Inferior parietal cortex (tissue), 1 donor: ENCODE data around the gene ZNF214.

Experiments
- DNase-seq: peaks from one replicate; pipeline ENCODE4 v3.0.0-alpha.2; 2016; ENCODE audit errors: extremely low spot score

ZNF214 gene

GRCh38 chr11:7020183-7020917 is at the start of gene ZNF214, which contains the start of gene NLRP14:
ZNF214 (minus strand) TSS chr11:7020346; CDS start chr11:7002835, 17,511 bp downstream.
NLRP14 (plus strand) TSS chr11:7020479; CDS start chr11:7038587, 18,108 bp downstream.
- DNase-seq = peak; percentile 84

GRCh38 chr11:7062534-7062933 is 42.4 kb upstream of the ZNF214 start:
- DNase-seq = no peak

GRCh38 chr11:7060868-7061267 is 40.7 kb upstream of the ZNF214 start:
- DNase-seq = no peak

- DNase-seq = no peak
Observed at GRCh38 chr11:7057641-7058040, 37.5 kb upstream of the ZNF214 start.

- DNase-seq = no peak
Observed at GRCh38 chr11:7056828-7057513, 36.8 kb upstream of the ZNF214 start.

GRCh38 chr11:7050191-7050590 is 30.0 kb upstream of the ZNF214 start:
- DNase-seq = no peak

- DNase-seq = no peak
Observed at GRCh38 chr11:7046474-7047175, 26.5 kb upstream of the ZNF214 start.

GRCh38 chr11:7034019-7034418 is 13.9 kb upstream of the ZNF214 start:
- DNase-seq = no peak

GRCh38 chr11:7032692-7033091 is 12.5 kb upstream of the ZNF214 start:
- no peak for DNase-seq

GRCh38 chr11:7031471-7031871 is 11.3 kb upstream of the ZNF214 start:
- no peak for DNase-seq

- no peak for DNase-seq
Observed at GRCh38 chr11:7030836-7031235, 10.7 kb upstream of the ZNF214 start.

- no peak for DNase-seq
Observed at GRCh38 chr11:7028141-7028540, 8.0 kb upstream of the ZNF214 start.

GRCh38 chr11:7021318-7021717 is 1.2 kb upstream of the ZNF214 start:
- DNase-seq = no peak

GRCh38 chr11:7019500-7020182 is 505 bp downstream of the ZNF214 start:
- no peak for DNase-seq

- DNase-seq = no peak
Observed at GRCh38 chr11:7016011-7016410, 4.1 kb downstream of the ZNF214 start.

GRCh38 chr11:7014118-7014517 is 6.0 kb downstream of the ZNF214 start:
- DNase-seq = no peak

- DNase-seq = no peak
Observed at GRCh38 chr11:7004482-7004881, 15.7 kb downstream of the ZNF214 start.

- DNase-seq = no peak
Observed at GRCh38 chr11:6995703-6996102, 24.4 kb downstream of the ZNF214 start.

GRCh38 chr11:6992457-6993417 is 27.4 kb downstream of the ZNF214 start:
- no peak for DNase-seq

- DNase-seq = no peak
Observed at GRCh38 chr11:6992026-6992425, 28.1 kb downstream of the ZNF214 start.

GRCh38 chr11:6991227-6991626 is 28.9 kb downstream of the ZNF214 start:
- no peak for DNase-seq
